Measurements from ENCODE around the gene CNOT8. TPM values are rescaled to one million over a fixed set of nuclear protein-coding genes. Genes with fewer than 3 reads are reported as not detected.

The CNOT8 gene
- total RNA-seq (ENCODE audit: low replicate concordance): 41.4 and 51.5 TPM in 2 replicates
- long read RNA-seq, transcript CNOT8-201 (7 exons, 2,528 nt): major isoform, 124 of 243 reads
- long read RNA-seq, transcript CNOT8-202 (7 exons, 2,604 nt): minor isoform, 32 of 243 reads
- long read RNA-seq, transcript CNOT8-210 (6 exons, 945 nt): minor isoform, 8 of 243 reads
- long read RNA-seq, transcript CNOT8-204 (8 exons, 2,708 nt): minor isoform, 17 of 243 reads
- long read RNA-seq, partial matches to known transcripts: 14 of 243 reads
- long read RNA-seq, other reads (novel, unspliced or antisense): 40 of 243 reads

DNA sequence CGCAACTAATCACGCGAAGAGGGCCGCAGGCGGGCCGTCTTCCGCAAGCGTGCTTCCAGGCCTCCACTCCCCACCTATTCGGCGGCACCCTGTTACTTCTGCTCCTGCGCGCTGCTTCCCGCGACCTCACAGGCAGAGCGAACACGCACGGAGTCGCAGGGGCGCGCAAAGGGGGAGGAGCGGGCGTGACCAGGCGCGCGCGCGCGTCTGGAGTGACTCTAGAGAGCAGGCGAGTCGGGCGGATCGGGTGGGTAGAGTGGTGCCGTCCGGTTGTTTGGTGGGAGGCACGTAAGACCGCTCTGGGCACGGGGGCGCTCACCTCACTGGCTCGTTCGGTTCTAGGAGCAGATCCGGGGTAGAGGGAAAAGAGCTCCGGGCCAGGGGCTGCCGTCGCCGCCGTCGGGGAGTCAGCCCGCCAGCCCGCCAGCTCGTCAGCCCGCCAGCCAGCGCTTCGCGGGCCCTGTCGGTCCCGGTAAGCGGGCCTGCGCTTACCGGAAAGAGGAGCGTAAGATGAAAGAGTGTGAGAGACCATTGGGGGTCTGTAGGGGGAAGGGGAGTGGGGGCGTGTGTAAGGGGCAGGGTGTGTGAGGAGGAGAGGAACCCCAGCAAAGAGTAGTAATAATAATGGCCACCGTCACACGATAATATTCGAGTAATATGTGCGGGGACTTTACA, at the start of gene CNOT8:
CNOT8 (plus strand) TSS at position 331 of the 675 bp plus-strand sequence. CDS start 4,652 bp downstream, outside the sequence.
- Mint-ChIP-seq H3K27ac (peak within 1 kb of the TSS; percentile 99), H3K4me1 (ENCODE audit: unreplicated experiment) (peaks cover 27% of the 10 kb centered on the region), H3K9me3 (no peaks in the 10 kb centered on the region), H3K36me3 (peaks cover 11% of the 10 kb centered on the region), H3K4me3 (peak within 1 kb of the TSS; percentile 96), H3K27me3 (no peaks in the 10 kb centered on the region)
- peak; percentile 99 for DNase-seq (ENCODE audit: extremely low spot score, unreplicated experiment)
- TF ChIP-seq, protein P1, sequence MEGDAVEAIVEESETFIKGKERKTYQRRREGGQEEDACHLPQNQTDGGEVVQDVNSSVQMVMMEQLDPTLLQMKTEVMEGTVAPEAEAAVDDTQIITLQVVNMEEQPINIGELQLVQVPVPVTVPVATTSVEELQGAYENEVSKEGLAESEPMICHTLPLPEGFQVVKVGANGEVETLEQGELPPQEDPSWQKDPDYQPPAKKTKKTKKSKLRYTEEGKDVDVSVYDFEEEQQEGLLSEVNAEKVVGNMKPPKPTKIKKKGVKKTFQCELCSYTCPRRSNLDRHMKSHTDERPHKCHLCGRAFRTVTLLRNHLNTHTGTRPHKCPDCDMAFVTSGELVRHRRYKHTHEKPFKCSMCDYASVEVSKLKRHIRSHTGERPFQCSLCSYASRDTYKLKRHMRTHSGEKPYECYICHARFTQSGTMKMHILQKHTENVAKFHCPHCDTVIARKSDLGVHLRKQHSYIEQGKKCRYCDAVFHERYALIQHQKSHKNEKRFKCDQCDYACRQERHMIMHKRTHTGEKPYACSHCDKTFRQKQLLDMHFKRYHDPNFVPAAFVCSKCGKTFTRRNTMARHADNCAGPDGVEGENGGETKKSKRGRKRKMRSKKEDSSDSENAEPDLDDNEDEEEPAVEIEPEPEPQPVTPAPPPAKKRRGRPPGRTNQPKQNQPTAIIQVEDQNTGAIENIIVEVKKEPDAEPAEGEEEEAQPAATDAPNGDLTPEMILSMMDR (conservative IDR thresholded peaks at IDR 0.05): no peak

DNA sequence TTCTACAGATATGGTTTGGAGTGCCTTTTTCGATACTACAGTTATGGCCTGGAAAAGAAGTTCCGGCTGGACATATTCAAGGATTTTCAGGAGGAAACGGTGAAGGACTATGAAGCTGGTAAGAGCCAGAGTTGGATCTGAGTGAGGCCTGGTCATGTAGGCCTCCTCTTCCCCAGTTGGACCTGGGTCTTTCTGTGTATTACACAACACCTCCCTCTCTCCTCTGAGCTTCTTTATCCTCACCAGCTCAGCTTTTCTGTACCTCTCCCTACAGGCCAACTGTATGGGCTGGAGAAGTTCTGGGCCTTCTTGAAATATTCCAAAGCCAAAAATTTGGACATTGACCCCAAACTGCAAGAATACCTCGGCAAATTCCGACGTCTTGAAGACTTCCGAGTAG, 47.2 kb upstream of the CNOT8 start:
- Mint-ChIP-seq H3K27ac (no peak overlapping the region), H3K4me3 (no peak overlapping the region), H3K9me3 (no peaks in the 10 kb centered on the region), H3K36me3 (peaks cover 49% of the 10 kb centered on the region), H3K4me1 (ENCODE audit: unreplicated experiment) (no peaks in the 10 kb centered on the region), H3K27me3 (no peaks in the 10 kb centered on the region)
- no peak for DNase-seq (ENCODE audit: extremely low spot score, unreplicated experiment)
- TF ChIP-seq, protein P1 (conservative IDR thresholded peaks at IDR 0.05): no peak

DNA sequence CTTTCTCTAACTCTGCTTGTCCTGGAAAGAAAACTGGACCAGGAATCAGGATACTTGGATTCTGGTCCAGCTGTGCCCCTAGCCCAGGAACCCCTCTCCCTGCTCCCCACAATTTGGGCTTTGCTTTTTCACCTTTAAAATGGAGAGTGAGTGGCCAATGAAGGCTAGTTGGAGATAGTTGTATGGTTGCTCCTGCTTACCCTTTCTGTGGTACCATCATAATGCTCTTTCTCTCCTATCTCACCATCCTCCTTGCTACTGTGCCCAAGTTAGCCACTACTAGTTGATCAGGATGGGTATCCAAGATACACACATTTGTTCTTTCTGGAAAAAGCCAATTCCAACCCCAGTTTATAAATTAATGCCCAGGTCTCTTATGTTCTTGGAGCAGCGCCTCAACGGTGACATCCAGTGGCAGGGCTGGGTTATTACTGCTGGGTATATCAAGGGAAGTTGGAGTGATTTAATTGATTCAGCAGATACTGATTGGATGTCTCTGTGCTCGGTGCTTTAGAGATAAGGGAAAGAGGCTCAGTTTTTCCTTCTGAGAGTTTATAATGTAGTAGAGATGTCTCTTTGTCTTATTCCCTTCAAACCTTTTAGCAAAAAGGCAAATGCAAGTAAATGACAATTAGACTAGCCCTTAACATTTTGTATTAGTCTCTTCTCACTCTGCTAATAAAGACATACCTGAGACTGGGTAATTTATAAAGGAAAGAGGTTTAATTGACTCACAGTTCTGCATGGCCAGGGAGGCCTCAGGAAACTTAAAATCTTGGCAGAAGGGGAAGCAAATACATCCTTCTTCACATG, 46.6 kb upstream of the CNOT8 start:
- Mint-ChIP-seq H3K36me3 (peaks cover 48% of the 10 kb centered on the region), H3K27ac (peak overlapping the region; percentile 2)
- no peak for DNase-seq (ENCODE audit: extremely low spot score, unreplicated experiment)

DNA sequence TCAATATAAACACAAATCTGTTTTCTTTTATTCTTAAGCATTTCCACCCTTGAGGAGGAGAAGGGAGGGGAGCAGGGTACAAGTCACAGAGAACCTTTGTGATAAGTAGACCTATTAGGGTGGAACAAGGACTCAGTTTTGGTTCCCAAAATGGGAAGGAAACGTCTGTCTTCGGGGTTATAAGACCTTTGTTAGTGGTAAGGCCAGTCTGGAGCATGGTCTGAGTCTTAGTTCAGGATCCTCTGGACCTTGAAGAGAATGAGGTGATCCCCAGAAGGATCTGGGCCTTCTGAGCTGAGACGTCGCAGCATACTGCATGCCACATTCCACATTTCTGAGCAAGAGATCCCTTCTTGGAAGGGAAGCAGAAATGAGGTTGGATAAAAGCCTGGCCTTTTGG, 45.3 kb upstream of the CNOT8 start:
- DNase-seq (ENCODE audit: extremely low spot score, unreplicated experiment): no peak
- peaks cover 51% of the 10 kb centered on the region for H3K36me3 Mint-ChIP-seq
- no peaks in the 10 kb centered on the region for H3K27me3 Mint-ChIP-seq
- no peak overlapping the region for H3K4me3 Mint-ChIP-seq
- no peaks in the 10 kb centered on the region for H3K9me3 Mint-ChIP-seq
- TF ChIP-seq, protein P1 (conservative IDR thresholded peaks at IDR 0.05): no peak
- H3K27ac Mint-ChIP-seq: no peak overlapping the region
- no peaks in the 10 kb centered on the region for H3K4me1 Mint-ChIP-seq (ENCODE audit: unreplicated experiment)

More for the DNA sequence above, 46.6 kb upstream of the CNOT8 start:
- no peaks in the 10 kb centered on the region for H3K4me1 Mint-ChIP-seq (ENCODE audit: unreplicated experiment)
- no peaks in the 10 kb centered on the region for H3K27me3 Mint-ChIP-seq
- no peaks in the 10 kb centered on the region for H3K9me3 Mint-ChIP-seq
- TF ChIP-seq, protein P1 (conservative IDR thresholded peaks at IDR 0.05): peak; percentile 90
- H3K4me3 Mint-ChIP-seq: no peak overlapping the region

DNA sequence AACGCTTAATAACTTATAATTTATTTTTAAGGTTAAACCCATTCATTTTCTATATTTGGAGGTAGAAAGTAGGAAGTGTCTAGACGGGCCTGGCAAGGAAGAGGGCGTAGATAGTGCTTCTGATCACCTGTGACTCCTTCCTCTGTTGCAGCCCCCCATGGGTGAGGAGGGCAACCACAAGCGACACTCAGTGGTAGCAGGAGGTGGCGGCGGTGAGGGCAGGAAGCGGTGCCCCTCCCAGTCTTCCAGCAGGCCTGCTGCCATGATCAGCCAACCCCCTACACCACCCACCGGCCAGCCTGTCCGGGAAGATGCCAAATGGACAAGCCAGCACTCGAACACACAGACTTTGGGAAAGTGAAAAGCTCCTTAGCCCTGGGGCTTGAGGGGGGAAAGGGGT, 44.7 kb upstream of the CNOT8 start:
- DNase-seq (ENCODE audit: extremely low spot score, unreplicated experiment): no peak
- H3K36me3 Mint-ChIP-seq: peaks cover 45% of the 10 kb centered on the region
- no peaks in the 10 kb centered on the region for H3K27me3 Mint-ChIP-seq
- H3K4me1 Mint-ChIP-seq (ENCODE audit: unreplicated experiment): no peaks in the 10 kb centered on the region
- H3K9me3 Mint-ChIP-seq: no peaks in the 10 kb centered on the region
- TF ChIP-seq, protein P1 (conservative IDR thresholded peaks at IDR 0.05): no peak
- H3K27ac Mint-ChIP-seq: no peak overlapping the region
- no peak overlapping the region for H3K4me3 Mint-ChIP-seq
